Epithelial cell of proximal tubule (primary cell): ENCODE results near the gene SARDH. TPM values are rescaled to one million over a fixed set of nuclear protein-coding genes. Genes with fewer than 3 reads are reported as not detected.

Experiments
- DNase-seq: peaks from one replicate; pipeline ENCODE4 v3.0.0-alpha.2; 2011; ENCODE audit warnings: low read depth
- H3K4me3 ChIP-seq: 2 replicates; pipeline ENCODE4 v1.5.1; 2011; ENCODE audit warnings: low read depth, mild to moderate bottlenecking, low read length
- total RNA-seq: library from RNA; depleted of rRNA; stranded (reverse); fragments of >200 nt; gene quantifications from 2 replicates; pipeline ENCODE4 v1.2.3, GENCODE V29; 2015
- TF ChIP-seq, protein P1 (sequence below): conservative IDR thresholded peaks from 2 replicates; pipeline ENCODE4 v1.5.1; 2012; ENCODE audit warnings: low read depth, mild to moderate bottlenecking, low read length

Gene SARDH
- total RNA-seq, 1 donor from 2014 or later = 0.92 TPM

GRCh38 chr9:133726401-133727276 is 11.5 kb downstream of the SARDH start:
- DNase-seq = no peak

DNA sequence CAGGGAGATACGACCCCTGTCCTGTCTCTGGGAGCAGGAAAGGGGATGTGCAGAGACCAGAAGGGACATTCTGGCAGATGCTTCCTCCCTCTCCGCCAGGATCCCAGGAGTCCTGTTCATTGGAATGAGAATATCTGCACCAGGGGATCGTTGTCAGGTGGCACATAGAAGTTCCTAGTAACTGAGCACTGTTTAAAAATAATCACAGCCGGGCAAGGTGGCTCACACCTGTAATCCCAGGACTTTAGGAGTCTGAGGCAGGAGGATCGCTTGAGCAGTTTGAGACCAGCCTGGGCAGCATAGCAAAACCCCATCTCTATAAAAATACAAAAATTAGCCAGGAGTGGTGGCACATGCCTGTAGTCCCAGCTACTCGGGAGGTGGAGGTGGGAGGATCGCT is 12.3 kb downstream of the SARDH start:
- DNase-seq = no peak
- TF ChIP-seq, protein P1, sequence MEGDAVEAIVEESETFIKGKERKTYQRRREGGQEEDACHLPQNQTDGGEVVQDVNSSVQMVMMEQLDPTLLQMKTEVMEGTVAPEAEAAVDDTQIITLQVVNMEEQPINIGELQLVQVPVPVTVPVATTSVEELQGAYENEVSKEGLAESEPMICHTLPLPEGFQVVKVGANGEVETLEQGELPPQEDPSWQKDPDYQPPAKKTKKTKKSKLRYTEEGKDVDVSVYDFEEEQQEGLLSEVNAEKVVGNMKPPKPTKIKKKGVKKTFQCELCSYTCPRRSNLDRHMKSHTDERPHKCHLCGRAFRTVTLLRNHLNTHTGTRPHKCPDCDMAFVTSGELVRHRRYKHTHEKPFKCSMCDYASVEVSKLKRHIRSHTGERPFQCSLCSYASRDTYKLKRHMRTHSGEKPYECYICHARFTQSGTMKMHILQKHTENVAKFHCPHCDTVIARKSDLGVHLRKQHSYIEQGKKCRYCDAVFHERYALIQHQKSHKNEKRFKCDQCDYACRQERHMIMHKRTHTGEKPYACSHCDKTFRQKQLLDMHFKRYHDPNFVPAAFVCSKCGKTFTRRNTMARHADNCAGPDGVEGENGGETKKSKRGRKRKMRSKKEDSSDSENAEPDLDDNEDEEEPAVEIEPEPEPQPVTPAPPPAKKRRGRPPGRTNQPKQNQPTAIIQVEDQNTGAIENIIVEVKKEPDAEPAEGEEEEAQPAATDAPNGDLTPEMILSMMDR = no peak

More at GRCh38 chr9:133726401-133727276, 11.5 kb downstream of the SARDH start:
- TF ChIP-seq, protein P1 = peak; percentile 64
- H3K4me3 ChIP-seq = no peak overlapping the region

GRCh38 chr9:133718563-133719315 is 19.4 kb downstream of the SARDH start:
- no peak overlapping the region for H3K4me3 ChIP-seq
- DNase-seq = no peak
- TF ChIP-seq, protein P1 = no peak

More for the DNA sequence above, 12.3 kb downstream of the SARDH start:
- H3K4me3 ChIP-seq = no peak overlapping the region

DNA sequence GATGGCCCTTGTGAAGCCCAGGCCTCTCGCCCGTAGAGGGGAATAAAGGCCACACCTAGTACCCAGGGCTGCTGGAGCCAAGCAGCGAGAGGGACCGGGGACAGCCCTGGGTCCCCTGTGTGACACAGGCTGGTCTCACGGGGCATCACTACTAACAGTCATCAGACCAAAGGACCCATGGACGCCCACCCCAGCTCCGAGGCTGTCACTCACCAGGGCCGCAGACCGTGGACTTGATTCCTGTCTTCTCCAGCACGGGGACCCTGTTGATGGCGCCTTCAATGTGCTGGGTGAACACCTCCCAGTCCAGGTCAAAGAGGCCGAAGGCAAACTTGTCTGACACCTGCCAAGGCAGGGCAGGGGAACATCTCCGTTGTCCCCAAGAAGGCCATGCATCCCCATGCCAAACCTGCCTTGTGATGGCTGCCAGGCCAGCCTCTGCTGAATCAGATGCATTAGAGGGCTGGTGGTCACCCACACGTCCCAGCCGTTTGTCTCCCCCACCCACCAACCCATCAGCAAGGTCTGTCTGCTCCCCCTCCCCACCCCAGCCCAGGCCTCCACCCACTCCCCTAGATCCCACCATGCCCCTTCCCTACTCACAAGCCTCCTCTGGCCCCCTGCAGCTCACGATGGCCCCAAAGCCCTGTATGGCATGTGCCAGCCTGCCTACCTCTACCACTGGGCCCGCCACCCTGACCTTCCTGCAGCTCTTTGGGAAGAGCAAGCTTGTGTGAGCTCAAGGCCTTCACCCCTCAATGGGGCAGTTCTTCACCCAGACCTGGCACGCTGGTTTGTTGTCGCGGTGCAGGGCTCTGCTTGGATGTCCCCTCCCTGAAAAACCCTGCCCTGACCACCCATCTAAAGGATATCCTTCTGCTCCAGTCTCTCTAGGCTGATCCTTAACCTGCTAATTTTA is 20.8 kb downstream of the SARDH start:
- no peak overlapping the region for H3K4me3 ChIP-seq
- TF ChIP-seq, protein P1 = no peak
- no peak for DNase-seq

GRCh38 chr9:133716564-133717112 is 21.5 kb downstream of the SARDH start:
- DNase-seq = no peak
- TF ChIP-seq, protein P1 = no peak
- H3K4me3 ChIP-seq = no peak overlapping the region

DNA sequence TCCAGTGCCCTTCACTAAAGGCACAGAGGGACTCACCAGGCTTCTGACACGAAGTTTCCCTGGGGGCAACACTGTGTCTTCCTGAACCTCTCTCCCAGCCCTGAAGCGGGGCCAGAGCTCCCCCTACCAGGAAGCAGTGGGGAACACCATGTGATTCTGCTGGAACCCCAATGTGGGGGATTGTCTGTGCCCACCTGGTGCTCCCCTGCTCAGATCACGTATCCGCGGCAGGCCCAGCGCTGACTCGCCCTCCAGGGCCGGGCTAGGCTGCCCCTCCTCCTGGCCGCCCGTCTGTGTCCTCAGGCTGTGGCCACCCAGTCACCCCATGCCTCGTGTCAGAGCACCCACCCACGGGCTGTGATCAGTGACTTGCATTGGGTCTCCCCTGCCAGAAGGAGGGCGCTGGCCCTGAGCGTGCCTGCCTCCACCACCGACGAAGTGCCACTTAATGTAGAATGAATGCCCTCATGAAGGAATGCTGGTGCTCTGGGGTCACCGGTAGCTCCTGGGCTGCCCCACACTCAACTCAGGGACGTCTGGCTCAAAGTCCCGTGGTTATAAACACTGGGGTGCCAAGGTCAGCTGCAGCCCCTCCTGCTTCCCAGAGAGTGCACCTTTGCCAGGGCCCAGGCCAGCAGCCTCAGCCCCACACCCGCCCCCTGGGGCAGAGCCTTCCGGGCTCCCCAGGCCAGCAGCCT is 22.1 kb downstream of the SARDH start:
- TF ChIP-seq, protein P1 = peak; percentile 31
- no peak for DNase-seq
- H3K4me3 ChIP-seq = no peak overlapping the region
